Measurements from ENCODE around the gene SMIM1.

The SMIM1 gene

GRCh38 chr1:3787349-3787715, 14.8 kb downstream of the SMIM1 start:
- no peak overlapping the region for H2AFZ ChIP-seq
- no peaks in the 10 kb centered on the region for H3K36me3 ChIP-seq (ENCODE audit: control insufficient read depth, insufficient read depth, low read length)
- H3K4me2 ChIP-seq (ENCODE audit: low read length), result no peak overlapping the region
- no peaks in the 10 kb centered on the region for H3K9me3 ChIP-seq (ENCODE audit: control insufficient read depth, low read length)
- TF ChIP-seq CTCF (IDR thresholded peaks at IDR 0.05), result no peak
- no peak overlapping the region for H3K9ac ChIP-seq
- peaks cover 6% of the 10 kb centered on the region for H3K79me2 ChIP-seq
- H3K4me3 ChIP-seq (ENCODE audit: low read depth, low read length), result no peak overlapping the region
- no peaks in the 10 kb centered on the region for H3K4me1 ChIP-seq
- H3K27ac ChIP-seq, result no peak overlapping the region
- no peaks in the 10 kb centered on the region for H3K27me3 ChIP-seq (ENCODE audit: control insufficient read depth, insufficient read depth, low read length)

- peaks cover 6% of the 10 kb centered on the region for H3K79me2 ChIP-seq
- no peak overlapping the region for H3K4me2 ChIP-seq (ENCODE audit: low read length)
- no peaks in the 10 kb centered on the region for H3K36me3 ChIP-seq (ENCODE audit: control insufficient read depth, insufficient read depth, low read length)
- no peak for TF ChIP-seq CTCF (IDR thresholded peaks at IDR 0.05)
- H3K4me3 ChIP-seq (ENCODE audit: low read depth, low read length), result no peak overlapping the region
- no peak overlapping the region for H3K9ac ChIP-seq
- H3K9me3 ChIP-seq (ENCODE audit: control insufficient read depth, low read length), result no peaks in the 10 kb centered on the region
- H3K27ac ChIP-seq, result no peak overlapping the region
- H3K27me3 ChIP-seq (ENCODE audit: control insufficient read depth, insufficient read depth, low read length), result no peaks in the 10 kb centered on the region
- no peaks in the 10 kb centered on the region for H3K4me1 ChIP-seq
- no peak overlapping the region for H2AFZ ChIP-seq
Measured at GRCh38 chr1:3787745-3788605, 15.4 kb downstream of the SMIM1 start.

- TF ChIP-seq CTCF (IDR thresholded peaks at IDR 0.05), result no peak
Measured at GRCh38 chr1:3788756-3789420, 16.3 kb downstream of the SMIM1 start.

GRCh38 chr1:3789421-3790300, 17.1 kb downstream of the SMIM1 start:
- TF ChIP-seq CTCF (IDR thresholded peaks at IDR 0.05), result no peak
- Histone ChIP-seq H3K79me2 (peaks cover 14% of the 10 kb centered on the region), H2AFZ (no peak overlapping the region), H3K4me1 (no peaks in the 10 kb centered on the region), H3K9ac (no peak overlapping the region), H3K4me3 (ENCODE audit: low read depth, low read length) (no peak overlapping the region), H3K27ac (no peak overlapping the region), H3K36me3 (ENCODE audit: control insufficient read depth, insufficient read depth, low read length) (no peaks in the 10 kb centered on the region), H3K4me2 (ENCODE audit: low read length) (no peak overlapping the region), H3K27me3 (ENCODE audit: control insufficient read depth, insufficient read depth, low read length) (no peaks in the 10 kb centered on the region), H3K9me3 (ENCODE audit: control insufficient read depth, low read length) (no peaks in the 10 kb centered on the region)

More at GRCh38 chr1:3788756-3789420, 16.3 kb downstream of the SMIM1 start:
- no peak overlapping the region for H3K4me3 ChIP-seq (ENCODE audit: low read depth, low read length)
- no peak overlapping the region for H3K27ac ChIP-seq
- H3K79me2 ChIP-seq, result peaks cover 8% of the 10 kb centered on the region
- no peaks in the 10 kb centered on the region for H3K4me1 ChIP-seq
- no peak overlapping the region for H3K4me2 ChIP-seq (ENCODE audit: low read length)
- no peaks in the 10 kb centered on the region for H3K27me3 ChIP-seq (ENCODE audit: control insufficient read depth, insufficient read depth, low read length)
- H3K9me3 ChIP-seq (ENCODE audit: control insufficient read depth, low read length), result no peaks in the 10 kb centered on the region
- H3K36me3 ChIP-seq (ENCODE audit: control insufficient read depth, insufficient read depth, low read length), result no peaks in the 10 kb centered on the region
- no peak overlapping the region for H3K9ac ChIP-seq
- no peak overlapping the region for H2AFZ ChIP-seq
